ENCODE results near the gene IL4R.
"Not testable (repeated sequence)": the region's sequence is repeated elsewhere in the genome, so short reads cannot be mapped to it uniquely, and the experiment has no call there.

The IL4R gene

DNA sequence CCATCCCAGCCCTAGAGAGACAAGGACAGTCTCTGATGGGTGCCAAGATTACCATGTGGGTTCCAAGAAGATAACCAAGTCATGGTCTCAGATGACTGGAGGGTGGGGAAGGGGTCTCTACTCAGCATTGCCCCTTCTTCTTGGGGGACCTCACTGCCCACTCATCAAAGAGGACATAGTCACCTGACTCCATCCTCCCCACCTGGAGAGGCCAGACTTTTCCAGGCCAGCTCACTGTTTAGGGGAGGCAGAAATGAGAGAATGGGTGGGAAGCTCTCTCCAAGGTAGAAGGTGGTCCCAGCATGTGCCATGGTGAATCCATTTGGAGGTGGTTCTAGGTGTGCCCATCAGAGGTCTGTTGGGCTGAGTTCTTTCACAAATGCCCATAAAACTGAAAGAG lies 67.5 kb downstream of the IL4R start:
- DNase-seq (ENCODE audit: low spot score), result no peak

DNA sequence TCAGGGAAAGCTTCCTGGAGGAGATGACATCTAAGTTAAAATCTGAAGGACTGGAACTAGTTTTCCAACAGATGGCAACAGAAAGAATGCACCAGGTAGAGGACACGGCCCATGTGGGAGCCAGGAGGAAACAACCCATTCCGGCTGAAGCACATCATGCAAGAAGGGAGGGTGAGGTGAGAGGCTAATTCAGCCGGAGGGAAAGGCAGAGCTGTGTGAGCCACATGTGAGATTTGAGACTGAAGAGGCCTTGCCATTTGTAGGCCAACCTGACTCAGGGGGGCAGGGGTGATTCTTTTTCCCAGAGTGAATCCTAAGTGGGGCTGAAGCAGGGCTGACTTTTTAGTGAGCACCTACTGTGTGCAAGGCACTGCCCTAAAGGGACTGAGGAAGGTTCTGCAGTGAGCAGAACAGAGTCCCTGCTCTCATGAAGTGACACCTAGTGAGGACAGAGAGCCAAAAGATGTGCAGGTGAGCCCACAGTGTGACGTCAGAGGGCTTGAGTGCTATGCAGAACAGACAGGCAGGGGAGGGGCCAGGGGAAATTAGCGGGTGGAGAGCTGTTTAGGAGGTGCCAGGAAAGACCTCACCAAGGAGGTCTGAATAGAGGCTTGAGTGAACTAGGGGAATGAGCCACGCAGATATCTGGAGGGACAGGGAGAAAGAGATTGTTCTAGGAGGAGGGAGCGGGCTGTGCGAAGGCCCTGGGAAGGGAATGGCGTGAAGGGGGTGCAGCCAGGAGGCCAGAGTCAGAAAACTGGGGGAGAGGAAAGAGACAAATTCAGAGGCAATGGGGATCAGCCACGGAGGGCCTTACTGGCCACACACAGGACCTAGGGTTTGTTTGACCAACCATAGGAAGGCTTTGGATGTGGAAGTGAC lies 68.4 kb downstream of the IL4R start:
- no peak for DNase-seq (ENCODE audit: low spot score)

DNA sequence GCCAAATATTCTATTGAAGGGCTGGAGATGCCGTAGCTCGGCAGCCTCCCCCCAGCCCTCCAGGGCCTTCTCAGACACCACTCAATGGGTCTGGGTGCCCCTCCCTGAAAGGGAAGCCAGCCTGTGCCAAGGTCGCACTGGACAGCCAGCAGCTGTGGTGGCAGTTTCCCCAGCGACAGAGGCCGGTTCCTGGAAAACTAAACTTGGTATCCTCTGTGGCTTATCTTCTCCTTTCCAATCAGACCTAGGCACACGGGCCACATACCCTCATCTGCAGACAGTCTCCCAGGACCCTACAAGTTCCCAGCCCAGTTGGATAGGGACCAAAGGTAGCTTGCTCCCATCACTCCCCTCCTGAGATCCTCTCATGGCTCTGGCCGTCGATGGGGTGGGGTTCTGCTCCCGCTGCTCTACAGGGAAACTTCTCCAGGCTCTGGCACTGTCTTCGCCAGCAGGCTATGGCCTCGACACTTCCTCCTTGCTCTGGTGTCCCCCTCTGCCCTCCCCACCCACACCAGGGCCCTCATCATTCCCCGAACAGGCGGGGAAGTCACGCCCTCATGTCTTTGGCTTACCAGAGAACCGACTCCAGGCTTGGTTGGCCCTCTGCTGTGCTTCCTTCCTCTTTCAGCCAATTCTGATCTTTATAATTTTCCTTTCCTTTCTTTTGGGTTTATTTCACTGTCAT lies 69.9 kb downstream of the IL4R start:
- no peak for DNase-seq (ENCODE audit: low spot score)

DNA sequence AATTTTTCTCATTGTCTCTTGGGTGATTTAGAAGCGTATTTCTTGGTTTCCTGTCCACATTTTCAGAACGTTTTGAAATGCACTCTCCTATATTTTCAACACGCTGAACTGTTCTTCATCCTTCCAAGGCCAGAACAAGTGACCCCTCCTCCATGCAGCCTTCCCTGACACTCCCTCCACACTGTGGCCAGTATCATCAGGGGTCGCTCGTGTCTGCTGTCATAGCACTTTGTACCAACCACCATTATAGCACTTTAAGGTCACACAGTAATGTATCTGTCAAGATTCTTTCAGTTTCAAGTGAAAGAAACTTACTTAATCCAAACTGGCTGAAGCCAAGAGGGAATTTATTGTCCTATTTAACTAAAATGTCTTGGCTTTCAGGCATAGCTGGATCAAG lies 70.7 kb downstream of the IL4R start:
- no peak for DNase-seq (ENCODE audit: low spot score)

DNA sequence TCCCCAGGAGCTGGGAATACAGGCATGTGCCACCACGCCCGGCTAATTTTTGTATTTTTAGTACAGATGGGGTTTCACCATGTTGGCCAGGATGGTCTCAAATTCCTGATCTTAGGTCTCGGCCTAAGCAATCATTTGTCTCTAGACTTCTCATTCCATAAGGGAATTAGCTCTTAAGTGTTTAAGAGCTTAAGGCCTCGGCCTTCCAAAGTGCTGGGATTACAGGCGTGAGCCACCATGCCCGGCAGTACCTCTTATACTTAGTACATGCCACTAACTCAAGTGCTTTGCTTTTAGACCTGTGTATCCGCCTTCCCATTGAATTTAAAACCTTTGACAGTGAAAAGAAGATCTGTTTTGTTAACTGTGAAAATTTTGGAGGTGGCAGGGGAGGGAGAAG lies 71.6 kb downstream of the IL4R start:
- no peak for DNase-seq (ENCODE audit: low spot score)

DNA sequence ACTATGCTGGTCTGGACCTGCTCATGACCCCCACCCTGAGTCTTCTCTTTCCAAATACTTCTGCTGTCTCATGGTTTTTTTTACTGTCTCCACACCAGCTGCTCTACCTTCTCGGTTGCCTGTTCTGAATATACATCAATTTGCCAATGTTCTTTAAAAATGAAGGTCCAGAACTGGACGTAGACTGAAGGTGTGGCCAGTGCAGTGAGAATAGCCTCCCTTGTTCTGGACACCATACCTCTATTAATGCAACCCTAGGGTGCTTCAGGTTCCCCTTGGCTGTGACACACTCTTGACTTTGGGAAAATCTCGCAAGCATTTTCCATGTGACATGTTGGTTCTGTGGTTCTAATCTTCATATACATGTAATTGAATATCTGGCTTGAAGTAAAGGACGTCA lies 72.9 kb downstream of the IL4R start:
- DNase-seq (ENCODE audit: low spot score), result no peak

DNA sequence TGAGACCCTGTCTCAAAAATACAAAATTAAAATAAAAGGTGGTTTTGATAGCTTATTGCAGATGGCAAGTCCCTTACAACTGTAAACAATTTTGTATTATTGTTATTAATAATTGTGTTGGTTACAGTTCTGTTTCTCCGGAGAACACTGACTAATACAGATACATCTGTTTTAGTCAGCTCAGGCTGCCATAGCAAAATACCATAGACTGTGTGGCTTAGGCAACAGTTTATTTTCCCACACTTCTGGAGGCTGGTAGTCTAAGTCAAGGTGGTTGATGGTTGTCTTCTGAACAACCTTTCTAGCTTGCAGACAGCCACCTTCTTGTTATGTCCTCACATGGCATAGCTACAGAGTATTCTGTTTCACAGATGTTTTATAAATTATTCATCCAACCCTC lies 74.0 kb downstream of the IL4R start:
- DNase-seq (ENCODE audit: low spot score), result no peak

DNA sequence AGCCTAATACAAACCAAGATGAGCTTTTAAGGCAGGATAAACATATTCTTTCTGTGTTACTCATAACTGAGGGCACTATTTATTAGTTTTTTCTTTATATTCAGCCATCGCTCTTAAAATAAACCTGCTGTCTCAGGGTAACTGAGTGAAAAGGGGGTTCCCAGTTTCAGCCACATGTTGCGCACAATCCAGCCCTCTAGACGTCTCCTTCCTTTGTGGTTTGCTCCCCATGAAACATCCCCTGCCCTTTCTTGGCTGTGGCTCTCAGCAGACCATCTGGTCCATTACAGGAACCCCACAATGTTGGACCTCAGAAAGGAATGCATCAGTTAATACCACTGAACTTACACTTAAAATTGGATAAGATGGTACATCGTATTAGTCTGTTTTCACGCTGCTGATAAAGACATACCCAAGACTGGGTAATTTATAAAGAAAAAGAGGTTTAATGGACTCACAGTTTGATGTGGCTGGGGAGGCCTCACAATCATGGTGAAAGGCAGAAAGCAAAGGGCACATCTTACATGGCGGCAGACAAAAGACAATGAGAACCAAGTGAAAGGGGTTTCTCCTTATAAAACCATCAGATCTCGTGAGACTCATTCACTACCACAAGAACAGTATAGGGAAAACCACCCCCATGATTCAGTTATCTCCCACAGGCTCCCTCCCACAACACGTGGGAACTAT lies 75.6 kb downstream of the IL4R start:
- no peak for DNase-seq (ENCODE audit: low spot score)

DNA sequence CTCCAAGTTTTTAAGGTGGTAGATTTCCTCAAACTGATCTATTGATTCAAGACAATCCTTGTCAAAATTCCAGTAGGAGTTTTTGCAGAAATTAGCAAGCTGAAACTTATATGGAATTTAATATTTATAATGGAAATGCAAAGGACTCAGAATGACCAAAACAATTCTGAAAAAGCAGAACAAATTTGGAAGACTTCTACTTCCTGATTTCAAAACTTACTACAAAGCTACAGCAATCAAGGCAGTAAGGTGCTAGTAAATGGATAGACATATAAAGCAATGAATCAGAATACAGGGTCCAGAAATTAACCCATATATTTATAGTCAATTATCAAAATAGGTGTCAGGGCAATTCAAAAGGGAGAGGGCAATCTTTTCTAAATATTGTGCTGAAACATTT lies 76.4 kb downstream of the IL4R start:
- DNase-seq (ENCODE audit: low spot score), result no peak

DNA sequence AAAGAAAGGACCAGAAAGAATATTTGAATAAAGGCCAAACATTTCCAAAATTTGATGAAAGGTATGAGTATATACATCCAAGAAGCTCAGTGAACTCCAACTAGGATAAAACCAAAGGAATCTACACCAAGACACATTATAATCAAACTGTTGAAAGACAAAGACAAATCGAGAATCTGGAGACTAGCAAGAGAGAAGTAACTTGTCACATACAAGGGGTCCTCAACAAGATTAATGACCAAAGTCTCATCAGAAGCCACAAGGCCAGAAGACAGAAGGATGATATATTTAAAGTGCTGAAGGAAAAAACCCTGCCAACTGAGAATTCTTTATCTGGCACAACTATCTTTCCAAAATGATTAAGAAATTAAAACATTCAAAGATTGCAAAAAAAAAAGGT lies 78.9 kb downstream of the IL4R start:
- no peak for DNase-seq (ENCODE audit: low spot score)

DNA sequence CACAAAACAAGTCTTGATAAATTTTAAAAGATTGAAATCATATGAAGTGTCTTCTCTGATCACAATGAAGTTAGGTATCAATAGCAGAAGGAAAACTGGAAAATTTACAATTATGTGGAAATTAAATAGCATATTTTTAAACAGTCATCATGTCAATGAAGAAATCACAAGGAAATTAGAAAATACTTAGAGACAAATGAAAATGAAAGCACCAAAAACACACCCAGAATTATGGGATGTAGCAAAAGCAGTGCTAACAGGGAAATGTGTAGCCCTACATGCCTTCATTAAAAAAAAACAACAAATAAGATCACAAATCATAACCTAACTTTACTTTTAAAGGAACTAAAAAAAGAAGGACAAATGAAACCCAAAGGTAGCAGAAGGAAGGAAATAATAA lies 80.7 kb downstream of the IL4R start:
- DNase-seq (ENCODE audit: low spot score), result no peak

DNA sequence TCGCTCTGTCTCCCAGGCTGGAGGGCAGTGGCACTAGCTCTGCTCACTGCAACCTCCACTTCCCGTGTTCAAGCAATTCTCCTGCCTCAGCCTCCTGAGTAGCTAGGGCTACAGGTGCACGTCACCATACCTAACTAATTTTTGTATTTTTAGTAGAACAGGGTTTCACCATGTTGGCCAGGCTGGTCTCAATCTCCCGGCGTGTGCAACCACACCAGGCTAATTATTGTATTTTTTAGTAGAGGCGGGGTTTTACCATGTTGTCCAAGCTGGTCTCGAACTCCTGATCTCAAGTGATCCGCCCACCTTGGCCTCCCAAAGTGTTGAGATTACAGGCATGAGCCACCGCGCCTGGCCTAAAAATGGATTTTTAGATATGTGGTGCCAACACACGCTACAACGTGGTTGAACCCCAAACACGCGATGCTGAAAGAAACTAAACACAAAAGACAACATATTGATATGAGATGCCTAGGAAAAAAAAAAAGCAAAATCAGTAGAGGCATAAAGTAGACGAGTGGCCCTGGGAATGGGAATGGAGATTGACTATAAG lies 84.6 kb downstream of the IL4R start:
- not testable (repeated sequence) for DNase-seq (ENCODE audit: low spot score)

DNA sequence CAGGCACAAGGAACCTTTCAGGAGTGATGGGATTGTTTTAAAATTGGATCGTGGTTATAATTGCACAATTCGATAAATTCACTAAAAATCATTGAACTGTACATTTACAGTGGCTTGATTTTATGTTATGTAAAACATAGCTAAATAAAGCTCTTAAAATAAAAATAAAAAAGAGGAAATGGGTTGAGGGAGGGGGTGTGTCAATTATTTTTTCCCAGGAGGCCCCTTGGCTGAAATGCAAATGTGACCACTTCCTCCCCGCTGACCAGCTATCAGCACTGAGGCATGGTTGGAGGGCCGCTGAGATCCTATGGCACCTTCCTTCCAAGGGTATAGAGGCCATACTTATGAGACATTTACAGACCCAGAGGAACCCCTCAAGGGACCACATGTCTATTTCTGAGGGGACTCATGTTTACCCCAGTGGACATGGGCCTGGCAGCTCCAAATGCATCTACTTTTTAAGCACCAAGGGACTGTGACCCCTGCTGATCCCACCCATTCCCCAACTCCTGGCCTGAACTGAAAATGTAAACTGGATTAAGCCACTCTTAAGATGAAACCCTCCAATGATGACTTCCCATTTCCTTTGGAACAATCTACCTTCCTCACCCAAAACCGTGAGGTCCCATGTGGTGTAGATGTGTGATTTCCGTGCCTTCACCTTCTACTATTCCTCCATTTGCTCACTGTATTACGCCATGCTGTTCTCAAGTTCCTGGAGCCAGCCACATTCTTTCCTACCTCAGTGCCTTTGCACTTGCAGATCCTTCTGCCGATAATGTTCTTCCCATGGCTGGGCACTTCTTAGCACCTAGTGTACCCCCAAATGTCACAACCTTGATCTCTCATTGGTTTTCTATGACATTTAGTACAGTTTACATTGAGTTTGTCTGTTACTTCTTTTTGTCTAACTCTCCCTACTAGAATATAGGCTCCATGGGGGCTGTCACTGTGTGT lies 85.4 kb downstream of the IL4R start:
- no peak for DNase-seq (ENCODE audit: low spot score)

DNA sequence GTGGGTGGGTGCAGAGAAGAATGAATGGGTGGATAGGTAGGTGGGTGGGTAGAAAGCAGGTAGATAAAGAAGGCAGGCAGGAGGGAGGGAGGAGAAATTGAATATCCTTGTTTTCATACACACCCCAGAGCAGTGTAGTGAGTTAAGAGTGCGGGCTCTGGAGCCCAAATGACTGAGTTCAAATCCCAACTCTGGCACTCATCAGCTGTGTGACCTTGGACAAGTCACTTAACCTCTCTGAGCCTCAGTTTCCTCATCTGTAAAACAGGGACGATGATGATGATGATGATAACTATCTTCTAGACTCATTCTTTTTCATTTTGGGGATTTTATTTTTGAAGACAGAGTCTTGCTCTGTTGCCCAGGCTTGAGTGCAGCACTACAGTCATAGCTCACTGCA lies 86.2 kb downstream of the IL4R start:
- DNase-seq (ENCODE audit: low spot score), result no peak

DNA sequence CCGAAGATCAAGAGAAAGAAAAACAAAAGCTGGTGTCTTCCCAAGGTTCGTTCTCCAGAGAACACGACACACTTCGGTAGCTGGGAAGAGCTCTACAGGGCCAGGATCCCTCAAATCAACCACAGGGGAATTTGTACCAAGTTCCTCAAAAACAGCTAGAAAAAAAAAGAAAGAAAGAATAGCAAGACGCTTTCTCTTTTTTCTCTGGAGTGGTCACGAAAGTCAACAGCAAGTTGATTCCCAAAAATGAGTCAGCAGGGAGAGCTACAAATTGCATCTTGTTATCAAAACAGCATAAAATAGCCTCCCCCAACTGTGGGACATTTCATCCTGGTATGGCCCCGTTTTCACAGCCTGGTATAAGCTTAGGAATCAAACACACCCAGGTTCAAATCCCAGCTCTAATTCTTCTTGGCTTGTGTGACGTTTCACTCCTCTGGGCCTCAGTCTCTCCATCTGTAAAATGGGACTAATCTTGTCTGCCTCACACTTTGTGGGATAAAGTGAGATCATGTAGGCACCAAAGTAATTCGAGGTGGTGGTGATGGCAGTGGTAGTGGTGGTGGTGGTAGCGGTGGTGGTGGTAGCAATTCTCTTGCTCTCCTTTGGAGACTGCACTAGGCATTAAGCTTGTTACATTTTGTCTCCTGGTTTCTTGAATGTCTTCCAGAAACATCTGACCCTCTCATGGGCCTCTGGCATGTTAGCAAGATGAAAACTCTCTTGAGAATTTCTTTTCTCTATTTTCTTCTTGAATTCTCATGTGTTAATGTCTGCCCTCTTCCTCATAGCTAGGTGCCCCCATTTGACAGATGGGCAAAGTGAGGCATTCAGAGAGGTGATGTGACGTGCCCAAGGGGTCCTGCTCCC lies 87.2 kb downstream of the IL4R start:
- DNase-seq (ENCODE audit: low spot score), result no peak

DNA sequence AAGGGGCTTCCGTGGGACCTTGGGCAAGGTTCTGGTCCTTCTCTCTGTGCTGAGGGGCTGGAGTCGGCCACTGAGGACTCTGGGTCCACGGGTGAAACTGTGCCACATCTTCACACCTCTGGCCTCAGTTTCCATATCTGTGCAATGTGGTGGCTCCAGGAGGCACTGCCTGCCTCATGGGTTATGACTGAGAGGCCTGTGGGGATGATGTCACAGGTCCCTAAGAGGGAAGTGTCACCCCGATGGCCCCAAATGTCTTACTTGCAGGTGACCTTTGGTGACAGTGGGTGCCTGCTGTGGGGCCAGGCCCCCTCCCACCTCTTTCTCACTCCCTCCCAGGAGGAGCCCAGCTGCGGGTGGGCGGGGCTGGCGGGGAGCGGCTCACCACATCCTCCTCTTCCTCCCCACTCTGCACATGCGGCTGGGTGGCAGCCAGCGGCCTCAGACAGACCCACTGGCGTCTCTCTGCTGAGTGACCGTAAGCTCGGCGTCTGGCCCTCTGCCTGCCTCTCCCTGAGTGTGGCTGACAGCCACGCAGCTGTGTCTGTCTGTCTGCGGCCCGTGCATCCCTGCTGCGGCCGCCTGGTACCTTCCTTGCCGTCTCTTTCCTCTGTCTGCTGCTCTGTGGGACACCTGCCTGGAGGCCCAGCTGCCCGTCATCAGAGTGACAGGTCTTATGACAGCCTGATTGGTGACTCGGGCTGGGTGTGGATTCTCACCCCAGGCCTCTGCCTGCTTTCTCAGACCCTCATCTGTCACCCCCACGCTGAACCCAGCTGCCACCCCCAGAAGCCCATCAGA lies 88.2 kb downstream of the IL4R start, which contains the start of gene IL21R:
Gene IL21R, plus strand, starts transcription at position 407 of the 801 bp plus-strand sequence. CDS start 27,898 bp downstream, outside the sequence.
- no peak for DNase-seq (ENCODE audit: low spot score)

DNA sequence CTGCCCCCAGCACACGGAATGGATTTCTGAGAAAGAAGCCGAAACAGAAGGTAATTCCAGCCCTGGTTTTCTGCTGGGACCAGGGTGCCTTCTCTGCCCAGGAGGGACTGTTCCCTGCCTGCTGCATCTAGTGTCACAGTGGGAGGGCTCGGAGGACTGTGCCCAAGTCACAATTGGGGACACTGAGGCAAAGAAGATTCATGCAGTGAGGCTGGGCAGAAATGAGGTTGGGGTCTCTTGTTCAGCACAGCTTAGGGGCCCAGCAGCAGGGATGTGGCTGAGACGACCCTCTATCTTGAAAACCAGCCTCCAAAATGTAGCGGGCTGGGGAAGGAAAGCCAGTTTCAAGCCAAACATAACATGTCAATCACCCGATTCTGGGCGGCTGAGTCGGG lies 88.8 kb downstream of the IL4R start:
- no peak for DNase-seq (ENCODE audit: low spot score)

DNA sequence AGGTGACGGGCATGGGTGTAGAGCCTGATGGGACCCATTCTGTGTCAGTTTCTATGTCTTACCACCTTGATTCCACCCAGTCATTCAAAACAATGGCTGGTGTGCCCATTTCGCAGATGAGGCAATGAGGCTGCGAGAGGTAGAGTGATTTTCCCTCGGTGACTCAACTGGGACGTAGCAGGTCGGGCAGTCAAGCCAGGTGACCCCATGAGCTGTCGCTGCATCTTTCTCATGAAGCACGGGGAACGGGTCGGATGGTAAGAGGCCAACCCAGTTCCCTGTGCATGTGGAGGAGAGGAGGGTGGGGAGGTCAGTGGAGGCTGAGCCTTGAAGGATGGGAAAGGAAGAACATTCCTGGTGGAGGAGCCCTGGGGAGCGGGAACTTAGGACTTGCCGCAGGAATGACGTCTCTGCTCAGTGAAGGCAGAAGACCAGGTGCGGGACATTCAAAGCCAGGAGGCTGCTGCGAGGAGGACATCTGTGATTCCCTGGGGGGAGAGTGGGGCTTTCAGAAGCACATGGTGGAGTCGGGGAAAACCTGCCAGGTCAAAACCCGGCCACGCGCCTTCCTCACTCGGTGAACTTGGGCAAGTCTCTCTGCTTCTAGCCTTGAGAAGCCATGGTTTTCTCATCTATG lies 89.3 kb downstream of the IL4R start:
- no peak for DNase-seq (ENCODE audit: low spot score)

DNA sequence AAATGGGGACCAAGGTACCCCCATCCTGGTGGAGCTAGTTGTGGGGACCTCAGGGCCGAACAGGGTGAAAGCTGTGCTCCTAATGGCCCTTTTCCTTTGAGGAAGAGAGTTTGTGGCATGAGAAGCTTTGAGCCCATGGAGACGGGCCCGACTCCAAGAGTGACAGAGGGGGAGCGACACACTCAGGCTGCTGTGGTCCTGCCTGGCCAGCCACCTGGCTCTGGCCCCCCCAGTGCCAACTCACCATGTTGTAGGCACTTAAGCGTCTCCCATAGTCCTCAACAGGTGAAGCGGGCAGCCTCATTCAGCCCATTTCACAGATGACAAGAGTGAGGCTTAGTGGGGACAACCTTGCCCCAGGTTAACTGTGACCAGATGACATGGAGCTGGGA lies 89.8 kb downstream of the IL4R start:
- no peak for DNase-seq (ENCODE audit: low spot score)
